Measurements from ENCODE around the gene OR52B6.

Gene OR52B6

DNA sequence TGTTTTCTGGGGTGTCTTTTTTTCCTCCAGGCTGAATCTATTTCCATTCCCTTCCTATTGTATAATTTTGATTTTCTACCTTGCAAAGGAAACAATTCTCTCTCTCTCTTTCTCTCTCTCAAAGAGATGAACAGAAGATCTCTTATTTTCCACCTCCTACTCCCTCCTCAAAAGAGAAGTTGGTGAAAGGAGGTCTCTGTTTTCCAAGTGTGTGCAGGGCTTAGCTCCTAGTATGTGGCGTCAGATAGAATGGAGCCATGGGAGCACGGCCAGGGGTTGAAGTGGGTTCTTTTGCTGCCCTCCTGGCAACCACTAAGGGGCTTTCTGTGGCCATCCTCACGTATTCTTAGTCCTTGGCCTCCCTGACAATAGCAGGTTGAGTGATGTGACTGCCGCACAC, 44.6 kb downstream of the OR52B6 start:
- ChIA-PET CTCF (no interaction called here), POLR2A (no interaction called here)
- H3K4me1 ChIP-seq (ENCODE audit: control insufficient read depth, insufficient read depth, low read length), result no peaks in the 10 kb centered on the region
- no peak overlapping the region for H3K27ac ChIP-seq (ENCODE audit: extremely low read depth, low read depth, low read length)
- TF ChIP-seq, protein P1, sequence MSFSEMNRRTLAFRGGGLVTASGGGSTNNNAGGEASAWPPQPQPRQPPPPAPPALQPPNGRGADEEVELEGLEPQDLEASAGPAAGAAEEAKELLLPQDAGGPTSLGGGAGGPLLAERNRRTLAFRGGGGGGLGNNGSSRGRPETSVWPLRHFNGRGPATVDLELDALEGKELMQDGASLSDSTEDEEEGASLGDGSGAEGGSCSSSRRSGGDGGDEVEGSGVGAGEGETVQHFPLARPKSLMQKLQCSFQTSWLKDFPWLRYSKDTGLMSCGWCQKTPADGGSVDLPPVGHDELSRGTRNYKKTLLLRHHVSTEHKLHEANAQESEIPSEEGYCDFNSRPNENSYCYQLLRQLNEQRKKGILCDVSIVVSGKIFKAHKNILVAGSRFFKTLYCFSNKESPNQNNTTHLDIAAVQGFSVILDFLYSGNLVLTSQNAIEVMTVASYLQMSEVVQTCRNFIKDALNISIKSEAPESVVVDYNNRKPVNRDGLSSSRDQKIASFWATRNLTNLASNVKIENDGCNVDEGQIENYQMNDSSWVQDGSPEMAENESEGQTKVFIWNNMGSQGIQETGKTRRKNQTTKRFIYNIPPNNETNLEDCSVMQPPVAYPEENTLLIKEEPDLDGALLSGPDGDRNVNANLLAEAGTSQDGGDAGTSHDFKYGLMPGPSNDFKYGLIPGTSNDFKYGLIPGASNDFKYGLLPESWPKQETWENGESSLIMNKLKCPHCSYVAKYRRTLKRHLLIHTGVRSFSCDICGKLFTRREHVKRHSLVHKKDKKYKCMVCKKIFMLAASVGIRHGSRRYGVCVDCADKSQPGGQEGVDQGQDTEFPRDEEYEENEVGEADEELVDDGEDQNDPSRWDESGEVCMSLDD (tag by site-specific recombination; IDR thresholded peaks at IDR 0.05), result no peak
- TF ChIP-seq ZNF266 (tag by site-specific recombination; IDR thresholded peaks at IDR 0.05; ENCODE audit: low read depth), result no peak
- no peak for TF ChIP-seq SP3 (tag by site-specific recombination; IDR thresholded peaks at IDR 0.05)
- TF ChIP-seq ZNF16 (tag by site-specific recombination; IDR thresholded peaks at IDR 0.05; ENCODE audit: low read depth), result no peak
- TF ChIP-seq, protein P2, sequence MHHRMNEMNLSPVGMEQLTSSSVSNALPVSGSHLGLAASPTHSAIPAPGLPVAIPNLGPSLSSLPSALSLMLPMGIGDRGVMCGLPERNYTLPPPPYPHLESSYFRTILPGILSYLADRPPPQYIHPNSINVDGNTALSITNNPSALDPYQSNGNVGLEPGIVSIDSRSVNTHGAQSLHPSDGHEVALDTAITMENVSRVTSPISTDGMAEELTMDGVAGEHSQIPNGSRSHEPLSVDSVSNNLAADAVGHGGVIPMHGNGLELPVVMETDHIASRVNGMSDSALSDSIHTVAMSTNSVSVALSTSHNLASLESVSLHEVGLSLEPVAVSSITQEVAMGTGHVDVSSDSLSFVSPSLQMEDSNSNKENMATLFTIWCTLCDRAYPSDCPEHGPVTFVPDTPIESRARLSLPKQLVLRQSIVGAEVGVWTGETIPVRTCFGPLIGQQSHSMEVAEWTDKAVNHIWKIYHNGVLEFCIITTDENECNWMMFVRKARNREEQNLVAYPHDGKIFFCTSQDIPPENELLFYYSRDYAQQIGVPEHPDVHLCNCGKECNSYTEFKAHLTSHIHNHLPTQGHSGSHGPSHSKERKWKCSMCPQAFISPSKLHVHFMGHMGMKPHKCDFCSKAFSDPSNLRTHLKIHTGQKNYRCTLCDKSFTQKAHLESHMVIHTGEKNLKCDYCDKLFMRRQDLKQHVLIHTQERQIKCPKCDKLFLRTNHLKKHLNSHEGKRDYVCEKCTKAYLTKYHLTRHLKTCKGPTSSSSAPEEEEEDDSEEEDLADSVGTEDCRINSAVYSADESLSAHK (tag by site-specific recombination; IDR thresholded peaks at IDR 0.05), result no peak
- TF ChIP-seq ZNF629 (tag by site-specific recombination; IDR thresholded peaks at IDR 0.05), result no peak
- no peak for TF ChIP-seq ZFP41 (tag by site-specific recombination; IDR thresholded peaks at IDR 0.05; ENCODE audit: borderline replicate concordance)
- TF ChIP-seq ZNF48 (tag by site-specific recombination; IDR thresholded peaks at IDR 0.05), result no peak
- TF ChIP-seq OVOL3 (tag by site-specific recombination; IDR thresholded peaks at IDR 0.05), result no peak
- no peak for TF ChIP-seq ZNF777 (tag by site-specific recombination; IDR thresholded peaks at IDR 0.05; ENCODE audit: borderline replicate concordance)
- TF ChIP-seq ZNF837 (tag by site-specific recombination; IDR thresholded peaks at IDR 0.05), result no peak
- TF ChIP-seq ZNF2 (tag by site-specific recombination; IDR thresholded peaks at IDR 0.05), result no peak
- H3K4me3 ChIP-seq (ENCODE audit: low read depth, low read length), result no peak overlapping the region
- no peaks in the 10 kb centered on the region for H3K36me3 ChIP-seq (ENCODE audit: control insufficient read depth in 2 of 2, insufficient read depth in 1 of 2, low read length in 2 of 2)
- H3K9me3 ChIP-seq (ENCODE audit: control insufficient read depth, insufficient read depth, low read depth, low read length), result no peaks in the 10 kb centered on the region

DNA sequence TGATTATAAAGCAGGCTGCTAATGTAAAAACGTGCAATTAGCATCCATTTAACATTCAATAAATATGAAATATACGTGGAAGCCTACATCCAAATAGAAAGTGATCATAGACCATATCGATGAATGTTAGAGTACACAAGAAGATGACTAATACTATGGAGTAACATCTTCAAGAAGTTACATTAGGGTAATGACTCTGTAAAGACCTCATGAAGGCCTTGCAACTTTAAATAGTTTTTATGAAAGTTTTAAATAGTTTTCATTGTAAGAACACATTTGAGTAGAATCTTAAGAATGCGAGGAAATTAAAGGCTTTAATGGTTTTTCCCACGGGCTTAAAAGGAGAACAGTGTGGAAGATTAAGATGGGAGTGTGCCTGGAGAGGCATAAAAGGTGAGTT, 45.5 kb downstream of the OR52B6 start:
- H3K4me1 ChIP-seq (ENCODE audit: control insufficient read depth, insufficient read depth, low read length), result no peaks in the 10 kb centered on the region
- H3K36me3 ChIP-seq (ENCODE audit: control insufficient read depth in 2 of 2, insufficient read depth in 1 of 2, low read length in 2 of 2), result no peaks in the 10 kb centered on the region
- H3K27ac ChIP-seq (ENCODE audit: extremely low read depth, low read depth, low read length), result no peak overlapping the region
- ChIA-PET POLR2A (no interaction called here), CTCF (no interaction called here)
- H3K4me3 ChIP-seq (ENCODE audit: low read depth, low read length), result no peak overlapping the region
- no peak for TF ChIP-seq ZNF112 (tag by site-specific recombination; IDR thresholded peaks at IDR 0.05)
- TF ChIP-seq ZBTB1 (tag by site-specific recombination; IDR thresholded peaks at IDR 0.05), result no peak
- TF ChIP-seq, protein P3, sequence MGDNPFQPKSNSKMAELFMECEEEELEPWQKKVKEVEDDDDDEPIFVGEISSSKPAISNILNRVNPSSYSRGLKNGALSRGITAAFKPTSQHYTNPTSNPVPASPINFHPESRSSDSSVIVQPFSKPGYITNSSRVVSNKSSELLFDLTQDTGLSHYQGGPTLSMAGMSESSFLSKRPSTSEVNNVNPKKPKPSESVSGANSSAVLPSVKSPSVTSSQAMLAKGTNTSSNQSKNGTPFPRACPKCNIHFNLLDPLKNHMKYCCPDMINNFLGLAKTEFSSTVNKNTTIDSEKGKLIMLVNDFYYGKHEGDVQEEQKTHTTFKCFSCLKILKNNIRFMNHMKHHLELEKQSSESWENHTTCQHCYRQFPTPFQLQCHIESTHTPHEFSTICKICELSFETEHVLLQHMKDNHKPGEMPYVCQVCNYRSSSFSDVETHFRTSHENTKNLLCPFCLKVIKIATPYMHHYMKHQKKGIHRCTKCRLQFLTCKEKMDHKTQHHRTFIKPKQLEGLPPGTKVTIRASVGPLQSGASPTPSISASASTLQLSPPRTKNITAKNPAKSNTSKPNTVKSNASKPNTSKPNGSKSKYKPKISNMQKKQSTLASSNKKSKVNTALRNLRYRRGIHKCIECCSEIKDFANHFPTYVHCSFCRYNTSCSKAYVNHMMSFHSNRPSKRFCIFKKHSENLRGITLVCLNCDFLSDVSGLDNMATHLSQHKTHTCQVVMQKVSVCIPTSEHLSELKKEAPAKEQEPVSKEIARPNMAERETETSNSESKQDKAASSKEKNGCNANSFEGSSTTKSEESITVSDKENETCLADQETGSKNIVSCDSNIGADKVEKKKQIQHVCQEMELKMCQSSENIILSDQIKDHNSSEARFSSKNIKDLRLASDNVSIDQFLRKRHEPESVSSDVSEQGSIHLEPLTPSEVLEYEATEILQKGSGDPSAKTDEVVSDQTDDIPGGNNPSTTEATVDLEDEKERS (tag by site-specific recombination; IDR thresholded peaks at IDR 0.05), result no peak
- no peak for TF ChIP-seq ZNF660 (tag by site-specific recombination; IDR thresholded peaks at IDR 0.05)
- TF ChIP-seq TRIM28 (IDR thresholded peaks at IDR 0.05; ENCODE audit: borderline replicate concordance, low read length), result no peak
- no peak for TF ChIP-seq ZNF138 (tag by site-specific recombination; IDR thresholded peaks at IDR 0.05; ENCODE audit: borderline replicate concordance)
- TF ChIP-seq, protein P4, sequence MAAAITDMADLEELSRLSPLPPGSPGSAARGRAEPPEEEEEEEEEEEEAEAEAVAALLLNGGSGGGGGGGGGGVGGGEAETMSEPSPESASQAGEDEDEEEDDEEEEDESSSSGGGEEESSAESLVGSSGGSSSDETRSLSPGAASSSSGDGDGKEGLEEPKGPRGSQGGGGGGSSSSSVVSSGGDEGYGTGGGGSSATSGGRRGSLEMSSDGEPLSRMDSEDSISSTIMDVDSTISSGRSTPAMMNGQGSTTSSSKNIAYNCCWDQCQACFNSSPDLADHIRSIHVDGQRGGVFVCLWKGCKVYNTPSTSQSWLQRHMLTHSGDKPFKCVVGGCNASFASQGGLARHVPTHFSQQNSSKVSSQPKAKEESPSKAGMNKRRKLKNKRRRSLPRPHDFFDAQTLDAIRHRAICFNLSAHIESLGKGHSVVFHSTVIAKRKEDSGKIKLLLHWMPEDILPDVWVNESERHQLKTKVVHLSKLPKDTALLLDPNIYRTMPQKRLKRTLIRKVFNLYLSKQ (tag by site-specific recombination; IDR thresholded peaks at IDR 0.05; ENCODE audit: borderline replicate concordance), result no peak
- H3K9me3 ChIP-seq (ENCODE audit: control insufficient read depth, insufficient read depth, low read depth, low read length), result no peaks in the 10 kb centered on the region
